GM23338 (cell line): Measurements from ENCODE around the gene BPIFA2. TPM values are rescaled to one million over a fixed set of nuclear protein-coding genes. Genes with fewer than 3 reads are reported as not detected.
A peak's percentile ranks its signal among the peaks of the same experiment; 100 is the strongest.

Experiments
- ATAC-seq: fragments of 200-7000 bp; cut with Tn5 transposase; 3 replicates; pipeline ENCODE4 v1.9.1; 2020
- DNase-seq: peaks from one replicate; pipeline ENCODE4 v3.0.0-alpha.2; 2015; ENCODE audit warnings: low spot score
- H2AFZ ChIP-seq: fragments of 200-600 bp; sonication (generic); 2 replicates; pipeline ENCODE4 v1.8.0; 2016; ENCODE audit warnings: antibody characterized with exemption, mild to moderate bottlenecking, moderate library complexity
- H3F3A ChIP-seq: fragments of 200-600 bp; sonication (generic); replicated peaks from 2 replicates; pipeline ENCODE4 v1.8.0; 2017; ENCODE audit warnings: antibody characterized with exemption, mixed run types, low read depth
- H3K27ac ChIP-seq: fragments of 200-600 bp; sonication (generic); 2 replicates; pipeline ENCODE4 v1.6.1; 2016; ENCODE audit warnings: low read depth
- H3K27me3 ChIP-seq: fragments of 200-600 bp; sonication (generic); 2 replicates; pipeline ENCODE4 v1.8.0; 2016; ENCODE audit warnings: mild to moderate bottlenecking, mixed run types, moderate library complexity; ENCODE audit not compliant: insufficient read depth
- H3K36me3 ChIP-seq: fragments of 200-600 bp; sonication (generic); 2 replicates; pipeline ENCODE4 v1.8.0; 2016; ENCODE audit warnings: mild to moderate bottlenecking; ENCODE audit not compliant: insufficient read depth
- H3K4me1 ChIP-seq: fragments of 200-600 bp; sonication (generic); 2 replicates; pipeline ENCODE4 v1.8.0; 2016; ENCODE audit warnings: mild to moderate bottlenecking, moderate library complexity; ENCODE audit not compliant: insufficient read depth
- H3K4me2 ChIP-seq: fragments of 200-600 bp; sonication (generic); 2 replicates; pipeline ENCODE4 v1.7.1; 2017; ENCODE audit warnings: mixed run types
- H3K4me3 ChIP-seq: fragments of 200-600 bp; sonication (generic); 2 replicates; pipeline ENCODE4 v1.6.1; 2016; ENCODE audit warnings: mixed run types
- H3K79me2 ChIP-seq: fragments of 200-600 bp; sonication (generic); replicated peaks from 2 replicates; pipeline ENCODE4 v1.8.0; 2017; ENCODE audit warnings: mild to moderate bottlenecking; ENCODE audit not compliant: insufficient read depth
- H3K9me2 ChIP-seq: fragments of 200-600 bp; sonication (generic); 2 replicates; pipeline ENCODE4 v1.8.0; 2017; ENCODE audit not compliant: insufficient read depth
- H4K20me1 ChIP-seq: fragments of 200-600 bp; sonication (generic); replicated peaks from 2 replicates; pipeline ENCODE4 v1.8.0; 2017; ENCODE audit warnings: mild to moderate bottlenecking; ENCODE audit not compliant: insufficient read depth
- H3K27ac Mint-ChIP-seq: 2 replicates; pipeline ENCODE4 v1.8.0; 2020; ENCODE audit warnings: inconsistent platforms, mild to moderate bottlenecking, moderate library complexity, mixed read lengths
- H3K27me3 Mint-ChIP-seq: 3 replicates; pipeline ENCODE4 v1.8.0; 2022; ENCODE audit warnings: low read depth, mild to moderate bottlenecking, moderate library complexity, mixed read lengths, inconsistent platforms; ENCODE audit not compliant: insufficient read depth, poor library complexity
- H3K36me3 Mint-ChIP-seq: 3 replicates; pipeline ENCODE4 v1.8.0; 2021; ENCODE audit warnings: low read depth, mild to moderate bottlenecking, inconsistent platforms, moderate library complexity, mixed read lengths
- H3K4me1 Mint-ChIP-seq: 3 replicates; pipeline ENCODE4 v1.8.0; 2020; ENCODE audit warnings: mild to moderate bottlenecking, inconsistent platforms, mixed read lengths
- H3K4me3 Mint-ChIP-seq: 3 replicates; pipeline ENCODE4 v1.8.0; 2021; ENCODE audit warnings: moderate library complexity, mild to moderate bottlenecking, inconsistent platforms, mixed read lengths
- H3K9me3 Mint-ChIP-seq: 3 replicates; pipeline ENCODE4 v1.8.0; 2020; ENCODE audit warnings: moderate library complexity, mild to moderate bottlenecking, inconsistent platforms, mixed read lengths
- CREB1 ChIP-seq: fragments of 250-450 bp; sonication (Bioruptor Pico); IDR thresholded peaks from 2 replicates; pipeline ENCODE4 v1.5.0; 2020; ENCODE audit warnings: low read depth, mild to moderate bottlenecking, moderate library complexity
- CTCF ChIP-seq, 2 experiments: fragments of 200-600 bp in 1 of 2; sonication (generic) in 1 of 2; conservative IDR thresholded peaks; 2 replicates each; pipeline versions ENCODE4 v1.5.1 to v1.6.1; 2016 to 2017; ENCODE audit warnings: antibody characterized with exemption in 2 of 2, low read depth in 2 of 2, mild to moderate bottlenecking in 2 of 2, moderate library complexity in 1 of 2
- EZH2phosphoT487 ChIP-seq: fragments of 200-600 bp; sonication (generic); IDR thresholded peaks from one replicate; pipeline ENCODE4 v1.8.1; 2018; ENCODE audit warnings: antibody characterized with exemption; ENCODE audit not compliant: unreplicated experiment
- NANOG ChIP-seq: IDR thresholded peaks from 2 replicates; pipeline ENCODE4 v1.6.1; 2016; ENCODE audit warnings: antibody characterized with exemption, borderline replicate concordance
- STAT1 ChIP-seq: IDR thresholded peaks from one replicate; pipeline ENCODE4 v1.6.1; 2016; ENCODE audit warnings: antibody characterized with exemption; ENCODE audit not compliant: unreplicated experiment
- ZNF114 ChIP-seq: fragments of 250-450 bp; sonication (Bioruptor Pico); IDR thresholded peaks from 2 replicates; pipeline ENCODE4 v1.5.0; 2020; ENCODE audit warnings: mild to moderate bottlenecking, moderate library complexity
- ZNF331 ChIP-seq: fragments of 250-450 bp; sonication (Bioruptor Pico); IDR thresholded peaks from 2 replicates; pipeline ENCODE4 v1.5.0; 2020; ENCODE audit warnings: low read depth, mild to moderate bottlenecking, moderate library complexity
- ZNF462 ChIP-seq: fragments of 250-450 bp; sonication (Bioruptor Pico); IDR thresholded peaks from 2 replicates; pipeline ENCODE4 v1.5.0; 2020; ENCODE audit warnings: mild to moderate bottlenecking, moderate library complexity
- polyA plus RNA-seq: library from polyadenylated mRNA; unstranded; fragments of >200 nt; fragmentation: Nextera tagmentation; extraction: Ambion mirVana; gene quantifications from 2 replicates; pipeline ENCODE4 v1.2.1, GENCODE V29; 2016
- total RNA-seq: library from RNA; depleted of rRNA; stranded (reverse); fragments of >200 nt; shearing (Covaris generic); gene quantifications from 2 replicates; pipeline ENCODE4 v1.2.3, GENCODE V29; 2014
- TF ChIP-seq, protein P1 (sequence below): IDR thresholded peaks from one replicate; pipeline ENCODE4 v1.6.1; 2018; ENCODE audit warnings: antibody characterized with exemption; ENCODE audit not compliant: unreplicated experiment

BPIFA2 gene
- total and polyA plus RNA-seq, 2 experiments from 2014 or later = not detected

- TF ChIP-seq ZNF462 (CRISPR knock-in tag) = no peak
- TF ChIP-seq EZH2phosphoT487 = no peak
- TF ChIP-seq ZNF331 (CRISPR knock-in tag) = no peak
- TF ChIP-seq STAT1 = no peak
Observed at GRCh38 chr20:33131949-33132473, 35.9 kb upstream of the BPIFA2 start (continued).

GRCh38 chr20:33132513-33133372 lies 35.2 kb upstream of the BPIFA2 start:
- H3K4me3 ChIP-seq = no peak overlapping the region
- peak; percentile 42 for DNase-seq
- no peaks in the 10 kb centered on the region for H3K27me3 ChIP-seq
- H3K36me3 ChIP-seq = no peaks in the 10 kb centered on the region
- 0 out of 2 replicates have a peak overlapping the region, but pooled peaks have one; percentile 18 for H2AFZ ChIP-seq
- H3K79me2 ChIP-seq = no peaks in the 10 kb centered on the region
- peak; percentile 83 for ATAC-seq
- Mint-ChIP-seq H3K36me3 (no peaks in the 10 kb centered on the region), H3K4me1 (peaks cover 3% of the 10 kb centered on the region; the same call in 1 of the 3 replicates), H3K27ac (no peak overlapping the region), H3K4me3 (no peak overlapping the region), H3K9me3 (peaks cover 7% of the 10 kb centered on the region; the same call in 2 of the 3 replicates), H3K27me3 (peaks cover 6% of the 10 kb centered on the region)
- H4K20me1 ChIP-seq = no peaks in the 10 kb centered on the region
- no peak overlapping the region for H3K27ac ChIP-seq
- H3K4me2 ChIP-seq = no peak overlapping the region
- H3K4me1 ChIP-seq = peaks cover 6% of the 10 kb centered on the region; the same call in 1 of the 2 replicates
- no peaks in the 10 kb centered on the region for H3K9me2 ChIP-seq
- H3F3A ChIP-seq = no peaks in the 10 kb centered on the region
- TF ChIP-seq STAT1 (no peak), EZH2phosphoT487 (no peak), CREB1 (CRISPR knock-in tag) (no peak), CTCF (conservative IDR thresholded peaks at IDR 0.05; ENCODE audit: low read depth in 2 of 2) (no peak), NANOG (no peak), ZNF114 (CRISPR knock-in tag) (no peak)
- TF ChIP-seq, protein P1, sequence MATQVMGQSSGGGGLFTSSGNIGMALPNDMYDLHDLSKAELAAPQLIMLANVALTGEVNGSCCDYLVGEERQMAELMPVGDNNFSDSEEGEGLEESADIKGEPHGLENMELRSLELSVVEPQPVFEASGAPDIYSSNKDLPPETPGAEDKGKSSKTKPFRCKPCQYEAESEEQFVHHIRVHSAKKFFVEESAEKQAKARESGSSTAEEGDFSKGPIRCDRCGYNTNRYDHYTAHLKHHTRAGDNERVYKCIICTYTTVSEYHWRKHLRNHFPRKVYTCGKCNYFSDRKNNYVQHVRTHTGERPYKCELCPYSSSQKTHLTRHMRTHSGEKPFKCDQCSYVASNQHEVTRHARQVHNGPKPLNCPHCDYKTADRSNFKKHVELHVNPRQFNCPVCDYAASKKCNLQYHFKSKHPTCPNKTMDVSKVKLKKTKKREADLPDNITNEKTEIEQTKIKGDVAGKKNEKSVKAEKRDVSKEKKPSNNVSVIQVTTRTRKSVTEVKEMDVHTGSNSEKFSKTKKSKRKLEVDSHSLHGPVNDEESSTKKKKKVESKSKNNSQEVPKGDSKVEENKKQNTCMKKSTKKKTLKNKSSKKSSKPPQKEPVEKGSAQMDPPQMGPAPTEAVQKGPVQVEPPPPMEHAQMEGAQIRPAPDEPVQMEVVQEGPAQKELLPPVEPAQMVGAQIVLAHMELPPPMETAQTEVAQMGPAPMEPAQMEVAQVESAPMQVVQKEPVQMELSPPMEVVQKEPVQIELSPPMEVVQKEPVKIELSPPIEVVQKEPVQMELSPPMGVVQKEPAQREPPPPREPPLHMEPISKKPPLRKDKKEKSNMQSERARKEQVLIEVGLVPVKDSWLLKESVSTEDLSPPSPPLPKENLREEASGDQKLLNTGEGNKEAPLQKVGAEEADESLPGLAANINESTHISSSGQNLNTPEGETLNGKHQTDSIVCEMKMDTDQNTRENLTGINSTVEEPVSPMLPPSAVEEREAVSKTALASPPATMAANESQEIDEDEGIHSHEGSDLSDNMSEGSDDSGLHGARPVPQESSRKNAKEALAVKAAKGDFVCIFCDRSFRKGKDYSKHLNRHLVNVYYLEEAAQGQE = no peak
